Fibroblast of the aortic adventitia (primary cell): ENCODE results near the gene ITGB2. TPM values are rescaled to one million over a fixed set of nuclear protein-coding genes. Genes with fewer than 3 reads are reported as not detected.
A peak's percentile ranks its signal among the peaks of the same experiment; 100 is the strongest.

Source experiments
- DNase-seq: peaks from one replicate; pipeline ENCODE4 v3.0.0-alpha.2; 2010; ENCODE audit warnings: low read depth
- H3K4me3 ChIP-seq: 2 replicates; pipeline ENCODE4 v1.5.1; 2011; ENCODE audit warnings: low read depth, mild to moderate bottlenecking, control low read depth, low read length, moderate library complexity
- CTCF ChIP-seq: IDR thresholded peaks from 2 replicates; pipeline ENCODE4 v1.5.1; 2011; ENCODE audit warnings: mild to moderate bottlenecking, low read length, control low read depth, inconsistent platforms; ENCODE audit not compliant: insufficient read depth
- total RNA-seq: library from RNA; depleted of rRNA; stranded (reverse); fragments of >200 nt; gene quantifications from 2 replicates; pipeline ENCODE4 v1.2.3, GENCODE V29; 2012; ENCODE audit warnings: low replicate concordance

ITGB2 gene
- total RNA-seq, 1 donor, result 0.09 TPM

DNA sequence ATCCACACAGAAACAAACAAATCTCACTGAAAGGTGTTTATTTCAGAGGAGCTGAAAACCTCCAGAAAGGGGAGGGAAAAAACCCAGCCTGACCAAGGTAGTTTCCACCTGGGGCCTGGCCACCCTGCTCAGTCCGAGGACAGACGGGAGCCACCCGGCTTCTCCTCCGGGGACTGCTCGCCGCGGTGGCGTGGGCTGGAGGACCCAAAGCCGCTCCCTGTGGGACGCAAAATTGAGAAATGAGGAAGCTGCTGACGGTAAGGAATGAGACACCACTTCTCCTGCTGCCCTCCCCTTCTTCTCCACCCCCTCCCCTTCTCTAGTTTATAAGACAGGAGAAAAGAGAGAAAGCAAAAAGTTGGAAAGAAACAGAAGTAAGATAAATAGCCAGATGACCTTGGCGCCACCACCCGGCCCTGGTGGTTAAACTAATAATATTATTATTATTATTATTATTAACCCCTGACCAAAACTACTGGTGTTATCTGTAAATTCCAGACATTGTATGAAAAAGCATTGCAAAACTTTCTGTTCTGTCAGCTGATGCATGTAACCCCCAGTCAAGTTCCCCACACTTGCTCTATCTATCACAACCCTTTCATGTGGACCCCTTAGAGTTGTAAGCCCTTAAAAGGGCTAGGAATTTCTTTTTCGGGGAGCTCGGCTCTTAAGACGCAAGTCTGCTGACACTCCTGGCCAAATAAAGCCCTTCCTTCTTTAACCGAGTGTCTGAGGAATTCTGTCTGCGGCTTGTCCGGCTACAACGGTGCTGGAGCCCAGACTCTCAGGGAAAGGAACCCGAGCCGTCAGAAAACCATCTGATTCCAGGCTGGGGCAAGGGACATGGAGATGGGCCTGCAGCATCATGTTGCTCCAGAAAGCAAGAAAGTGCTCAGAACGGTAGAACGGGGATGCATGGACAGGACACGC is 12.5 kb downstream of the ITGB2 start:
- peak; percentile 27 for DNase-seq
- no peak overlapping the region for H3K4me3 ChIP-seq
- TF ChIP-seq CTCF, result no peak

- H3K4me3 ChIP-seq, result no peak overlapping the region
- TF ChIP-seq CTCF, result no peak
- DNase-seq, result no peak
These were observed 13.3 kb downstream of the ITGB2 start for GRCh38 chr21:44907225-44907965.

DNA sequence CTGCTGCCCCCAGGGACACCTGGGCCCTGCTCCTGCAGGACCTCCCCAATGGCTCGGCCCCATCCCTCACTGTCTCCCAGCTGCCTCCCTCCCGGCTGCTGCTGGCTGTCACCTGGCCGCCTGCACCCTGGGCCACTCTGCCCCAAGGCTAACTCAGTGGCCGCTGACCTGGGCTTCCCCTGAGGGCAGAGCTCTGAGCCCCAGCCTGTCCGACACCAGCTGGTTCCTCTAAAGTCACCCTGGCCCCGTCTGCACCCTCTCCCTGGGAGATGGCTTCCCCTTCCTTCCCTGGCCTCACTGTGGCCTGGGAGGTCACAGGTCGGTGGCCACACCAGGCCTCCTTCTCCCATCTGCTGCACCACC is 15.0 kb downstream of the ITGB2 start:
- no peak for DNase-seq
- no peak overlapping the region for H3K4me3 ChIP-seq
- no peak for TF ChIP-seq CTCF

GRCh38 chr21:44905016-44905727 is 15.5 kb downstream of the ITGB2 start:
- H3K4me3 ChIP-seq, result no peak overlapping the region
- TF ChIP-seq CTCF, result no peak

GRCh38 chr21:44904141-44904923 is 16.4 kb downstream of the ITGB2 start:
- TF ChIP-seq CTCF, result no peak
- DNase-seq, result no peak
- no peak overlapping the region for H3K4me3 ChIP-seq

More at GRCh38 chr21:44905016-44905727, 15.5 kb downstream of the ITGB2 start:
- DNase-seq, result no peak

DNA sequence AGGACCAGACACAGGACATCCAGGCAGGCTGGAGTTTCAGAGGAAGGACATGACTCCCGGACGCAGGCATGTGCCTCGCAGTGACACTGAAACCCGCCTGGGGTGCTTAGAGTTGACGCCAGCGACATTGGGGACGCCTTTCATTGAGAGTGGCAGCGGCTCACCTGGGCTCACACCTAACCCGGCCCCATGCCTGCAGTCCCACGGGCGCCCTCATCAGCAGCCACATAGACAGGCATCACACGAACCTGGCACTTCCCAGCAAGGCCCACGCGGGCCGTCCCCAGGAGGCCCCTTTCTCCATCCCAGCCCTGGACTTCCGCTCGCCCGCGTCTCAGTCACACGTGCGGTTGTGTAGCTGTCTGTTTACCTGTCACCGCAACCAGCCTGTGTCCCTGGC is 17.0 kb downstream of the ITGB2 start:
- no peak overlapping the region for H3K4me3 ChIP-seq
- DNase-seq, result no peak
- no peak for TF ChIP-seq CTCF
